PC-3 (cell line): ENCODE measurements around the gene EIF3A. TPM values are rescaled to one million over a fixed set of nuclear protein-coding genes. Genes with fewer than 3 reads are reported as not detected.

ENCODE experiments used
- ATAC-seq: fragments of 200-7000 bp; cut with Tn5 transposase; 2 replicates; pipeline ENCODE4 v1.9.1; 2020; ENCODE audit warnings: mild to moderate bottlenecking, moderate library complexity
- BruUV-seq: library from RNA; stranded (reverse); fragments of 400-500 nt; replicated peaks from 2 replicates; lab custom pipeline; 2021; lab: Mats Ljungman, UMichigan
- CTCF ChIA-PET: fragments of 300-600 bp; sonication (Branson Sonifier 250); formaldehyde crosslinking; loops from one replicate; lab custom pipeline; 2022; ENCODE audit warnings: antibody characterized with exemption; lab: Charles Lee
- POLR2A ChIA-PET: fragments of 300-600 bp; sonication (Branson Sonifier 250); formaldehyde crosslinking; loops from one replicate; lab custom pipeline; 2022; ENCODE audit warnings: antibody characterized with exemption; ENCODE audit not compliant: unreplicated experiment; lab: Charles Lee
- DNase-seq: peaks from one replicate; pipeline ENCODE4 v3.0.0-alpha.2; 2015
- H2AFZ ChIP-seq: fragments of 300-600 bp; sonication (generic); 2 replicates; pipeline ENCODE4 v1.6.0; 2016; ENCODE audit warnings: antibody characterized with exemption, low read length
- H3F3A ChIP-seq: fragments of 300-600 bp; sonication (generic); one replicate; pipeline ENCODE4 v1.6.0; 2017; ENCODE audit warnings: antibody characterized with exemption, low read length, control low read depth, mild to moderate bottlenecking; ENCODE audit not compliant: unreplicated experiment
- H3K27ac ChIP-seq: fragments of 300-600 bp; sonication (generic); 2 replicates; pipeline ENCODE4 v1.5.1; 2016; ENCODE audit warnings: mild to moderate bottlenecking, low read length
- H3K27me3 ChIP-seq: fragments of 300-600 bp; sonication (generic); 2 replicates; pipeline ENCODE4 v1.6.1; 2016; ENCODE audit warnings: low read length, mixed read lengths
- H3K36me3 ChIP-seq: fragments of 300-600 bp; sonication (generic); 2 replicates; pipeline ENCODE4 v1.6.1; 2016; ENCODE audit warnings: low read depth, mixed run types, low read length, mixed read lengths
- H3K4me1 ChIP-seq: fragments of 300-600 bp; sonication (generic); 2 replicates; pipeline ENCODE4 v1.5.1; 2016; ENCODE audit warnings: low read length; ENCODE audit not compliant: insufficient read depth
- H3K4me2 ChIP-seq: fragments of 300-600 bp; sonication (generic); 2 replicates; pipeline ENCODE4 v1.6.0; 2016; ENCODE audit warnings: low read length
- H3K4me3 ChIP-seq: fragments of 300-600 bp; sonication (generic); 2 replicates; pipeline ENCODE4 v1.5.1; 2016; ENCODE audit warnings: mild to moderate bottlenecking, low read length, mixed read lengths
- H3K79me2 ChIP-seq: fragments of 300-600 bp; sonication (generic); 2 replicates; pipeline ENCODE4 v1.6.1; 2017; ENCODE audit warnings: low read length, mixed read lengths
- H3K9ac ChIP-seq: fragments of 300-600 bp; sonication (generic); 2 replicates; pipeline ENCODE4 v1.6.0; 2016; ENCODE audit warnings: mild to moderate bottlenecking, low read length
- H3K9me2 ChIP-seq: fragments of 300-600 bp; sonication (generic); replicated peaks from 2 replicates; pipeline ENCODE4 v1.6.1; 2016; ENCODE audit warnings: mixed run types, low read length, mixed read lengths
- H3K9me3 ChIP-seq: fragments of 300-600 bp; sonication (generic); 2 replicates; pipeline ENCODE4 v1.6.1; 2016; ENCODE audit warnings: low read length, mixed read lengths
- H4K20me1 ChIP-seq: fragments of 300-600 bp; sonication (generic); 2 replicates; pipeline ENCODE4 v1.6.1; 2016; ENCODE audit warnings: low read length, mixed read lengths
- EZH2 ChIP-seq: fragments of 300-600 bp; sonication (generic); IDR thresholded peaks from one replicate; pipeline ENCODE4 v1.6.1; 2017; ENCODE audit warnings: antibody characterized with exemption, mild to moderate bottlenecking, low read length; ENCODE audit not compliant: unreplicated experiment
- EZH2phosphoT487 ChIP-seq: fragments of 300-600 bp; sonication (generic); IDR thresholded peaks from 2 replicates; pipeline ENCODE4 v1.6.1; 2018; ENCODE audit warnings: mild to moderate bottlenecking, antibody characterized with exemption, low read length, borderline replicate concordance
- intact Hi-C: fragments of 100-400 bp; cut with micrococcal nuclease; formaldehyde crosslinking; loops from 2 replicates; pipeline ENCODE4 v1.9.0; 2023
- total RNA-seq: library from RNA; depleted of rRNA; stranded (reverse); fragments of >200 nt; gene quantifications from 2 replicates; pipeline ENCODE4 v1.2.3, GENCODE V29; 2014
- TF ChIP-seq, protein P1 (sequence below): fragments of 300-600 bp; sonication (generic); conservative IDR thresholded peaks from 2 replicates; pipeline ENCODE4 v1.5.1; 2017; ENCODE audit warnings: antibody characterized with exemption, low read depth, mild to moderate bottlenecking, low read length

Gene EIF3A
- total RNA-seq, 1 experiment from 2014 or later, result 46.0 TPM

DNA sequence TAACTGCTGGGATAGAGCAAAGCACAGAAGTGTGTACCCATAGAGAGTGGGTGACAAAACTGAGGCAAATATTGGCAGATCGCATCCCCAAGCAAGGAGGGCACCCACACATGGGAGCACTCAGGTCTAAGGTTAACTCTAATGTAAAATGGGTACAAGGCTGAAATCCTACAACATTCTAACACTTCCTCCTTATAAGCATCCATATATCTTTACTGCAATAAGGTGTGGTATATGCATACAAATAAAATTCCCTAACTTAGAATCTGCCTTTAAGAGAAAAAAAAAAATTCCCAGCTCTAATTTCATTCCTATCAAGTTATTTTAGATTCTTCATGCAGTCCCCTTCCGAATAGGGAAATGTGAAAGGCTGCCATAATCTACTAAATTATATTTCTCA is 18.7 kb downstream of the EIF3A start:
- Histone ChIP-seq H2AFZ (no peak overlapping the region), H3K9me3 (no peaks in the 10 kb centered on the region), H3K27ac (no peak overlapping the region), H3K79me2 (peaks cover 41% of the 10 kb centered on the region), H3K4me3 (no peak overlapping the region), H3K27me3 (no peaks in the 10 kb centered on the region), H3K9ac (no peak overlapping the region), H3K4me1 (no peaks in the 10 kb centered on the region), H3F3A (no peaks in the 10 kb centered on the region), H3K36me3 (peaks cover 76% of the 10 kb centered on the region), H4K20me1 (no peaks in the 10 kb centered on the region; the same call in 1 of the 2 replicates), H3K9me2 (no peaks in the 10 kb centered on the region), H3K4me2 (no peak overlapping the region)
- ChIA-PET CTCF (interaction anchor here (0.7 kb wide), 1 partner anchor 492 kb away, joined by 3 read pairs; no protein-coding TSS in a partner anchor), POLR2A (no interaction called here)
- DNase-seq, result no peak
- BruUV-seq, result no TSS peak
- ATAC-seq, result no peak
- intact Hi-C loops, result no loop called here
- TF ChIP-seq, protein P1, sequence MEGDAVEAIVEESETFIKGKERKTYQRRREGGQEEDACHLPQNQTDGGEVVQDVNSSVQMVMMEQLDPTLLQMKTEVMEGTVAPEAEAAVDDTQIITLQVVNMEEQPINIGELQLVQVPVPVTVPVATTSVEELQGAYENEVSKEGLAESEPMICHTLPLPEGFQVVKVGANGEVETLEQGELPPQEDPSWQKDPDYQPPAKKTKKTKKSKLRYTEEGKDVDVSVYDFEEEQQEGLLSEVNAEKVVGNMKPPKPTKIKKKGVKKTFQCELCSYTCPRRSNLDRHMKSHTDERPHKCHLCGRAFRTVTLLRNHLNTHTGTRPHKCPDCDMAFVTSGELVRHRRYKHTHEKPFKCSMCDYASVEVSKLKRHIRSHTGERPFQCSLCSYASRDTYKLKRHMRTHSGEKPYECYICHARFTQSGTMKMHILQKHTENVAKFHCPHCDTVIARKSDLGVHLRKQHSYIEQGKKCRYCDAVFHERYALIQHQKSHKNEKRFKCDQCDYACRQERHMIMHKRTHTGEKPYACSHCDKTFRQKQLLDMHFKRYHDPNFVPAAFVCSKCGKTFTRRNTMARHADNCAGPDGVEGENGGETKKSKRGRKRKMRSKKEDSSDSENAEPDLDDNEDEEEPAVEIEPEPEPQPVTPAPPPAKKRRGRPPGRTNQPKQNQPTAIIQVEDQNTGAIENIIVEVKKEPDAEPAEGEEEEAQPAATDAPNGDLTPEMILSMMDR, result no peak
- TF ChIP-seq EZH2 (no peak), EZH2phosphoT487 (no peak)

DNA sequence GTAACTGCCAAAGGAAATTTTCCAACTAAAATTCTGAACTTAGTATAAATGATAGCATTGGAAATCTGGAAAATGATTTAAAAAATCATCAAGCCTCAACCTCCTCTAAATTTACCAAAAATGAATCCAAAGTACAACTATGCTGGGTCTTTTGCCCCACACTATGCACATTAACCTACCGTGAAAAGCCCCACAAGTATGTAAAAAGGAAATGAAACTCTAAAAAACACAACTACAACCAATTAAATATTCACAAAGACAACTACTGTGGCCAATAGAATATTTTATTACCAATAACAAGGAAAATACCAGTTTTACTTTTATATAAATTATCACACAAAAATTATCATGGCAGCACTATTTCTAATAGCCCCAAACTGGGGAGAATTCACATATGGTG is 19.3 kb downstream of the EIF3A start:
- ATAC-seq (no peak), DNase-seq (no peak)
- H3K4me1 ChIP-seq, result no peaks in the 10 kb centered on the region
- H3K4me3 ChIP-seq, result no peak overlapping the region
- H3F3A ChIP-seq, result no peaks in the 10 kb centered on the region
- H3K9me2 ChIP-seq, result no peaks in the 10 kb centered on the region
- no peaks in the 10 kb centered on the region for H3K9me3 ChIP-seq
- TF ChIP-seq EZH2 (no peak), EZH2phosphoT487 (no peak)
- TF ChIP-seq, protein P1, result no peak
- no peak overlapping the region for H3K27ac ChIP-seq
- no TSS peak for BruUV-seq
- H3K4me2 ChIP-seq, result no peak overlapping the region
- no peak overlapping the region for H3K9ac ChIP-seq
- H3K36me3 ChIP-seq, result peaks cover 78% of the 10 kb centered on the region
- H2AFZ ChIP-seq, result no peak overlapping the region
- no peaks in the 10 kb centered on the region for H3K27me3 ChIP-seq
- ChIA-PET CTCF (interaction anchor here (0.7 kb wide), 1 partner anchor 491 kb away, joined by 3 read pairs; no protein-coding TSS in a partner anchor), POLR2A (no interaction called here)
- H3K79me2 ChIP-seq, result peaks cover 37% of the 10 kb centered on the region
- intact Hi-C loops, result no loop called here
- H4K20me1 ChIP-seq, result no peaks in the 10 kb centered on the region; the same call in 1 of the 2 replicates

DNA sequence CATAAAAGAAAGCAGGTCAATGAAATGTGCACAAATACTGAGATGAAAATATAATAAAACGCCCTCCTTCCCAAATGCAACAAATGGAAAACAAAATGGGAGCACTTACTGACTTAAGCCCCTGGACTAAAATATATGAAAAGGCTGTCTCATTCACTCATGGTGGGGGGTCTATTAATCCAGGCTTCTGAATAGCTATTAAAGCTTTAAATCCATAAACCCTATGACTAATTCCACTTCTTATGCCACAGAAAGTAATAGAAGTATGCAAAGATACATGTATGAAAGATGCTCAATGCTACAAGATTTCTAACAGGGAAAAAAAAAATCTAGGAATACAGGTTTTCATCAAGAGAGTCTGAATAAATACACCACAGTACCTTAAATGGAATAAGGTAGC is 20.5 kb downstream of the EIF3A start:
- H3K36me3 ChIP-seq, result peaks cover 81% of the 10 kb centered on the region
- BruUV-seq, result no TSS peak
- intact Hi-C loops, result no loop called here
- H3K79me2 ChIP-seq, result peaks cover 40% of the 10 kb centered on the region
- POLR2A ChIA-PET, result no interaction called here
- CTCF ChIA-PET, result no interaction called here
- H2AFZ ChIP-seq, result no peak overlapping the region
- no peaks in the 10 kb centered on the region for H3K9me2 ChIP-seq
- no peaks in the 10 kb centered on the region for H3K9me3 ChIP-seq
- no peak overlapping the region for H3K4me2 ChIP-seq
- no peaks in the 10 kb centered on the region for H3K4me1 ChIP-seq
- H3K9ac ChIP-seq, result no peak overlapping the region
- H4K20me1 ChIP-seq, result no peaks in the 10 kb centered on the region; the same call in 1 of the 2 replicates
- no peaks in the 10 kb centered on the region for H3F3A ChIP-seq
- DNase-seq, result no peak
- no peak overlapping the region for H3K4me3 ChIP-seq
- ATAC-seq, result no peak
- H3K27ac ChIP-seq, result no peak overlapping the region
- TF ChIP-seq, protein P1, result no peak
- TF ChIP-seq EZH2phosphoT487 (no peak), EZH2 (no peak)
- no peaks in the 10 kb centered on the region for H3K27me3 ChIP-seq
